GM12892 (cell line): ENCODE data around the gene NAV2.

Experiments
- POLR2A ChIP-seq: IDR thresholded peaks from 2 replicates; pipeline ENCODE4 v1.6.1; 2011; ENCODE audit warnings: low read depth, low read length, control low read depth
- POLR2AphosphoS5 ChIP-seq: IDR thresholded peaks from 2 replicates; pipeline ENCODE4 v1.6.1; 2011; ENCODE audit warnings: low read depth, low read length, control low read depth

DNA sequence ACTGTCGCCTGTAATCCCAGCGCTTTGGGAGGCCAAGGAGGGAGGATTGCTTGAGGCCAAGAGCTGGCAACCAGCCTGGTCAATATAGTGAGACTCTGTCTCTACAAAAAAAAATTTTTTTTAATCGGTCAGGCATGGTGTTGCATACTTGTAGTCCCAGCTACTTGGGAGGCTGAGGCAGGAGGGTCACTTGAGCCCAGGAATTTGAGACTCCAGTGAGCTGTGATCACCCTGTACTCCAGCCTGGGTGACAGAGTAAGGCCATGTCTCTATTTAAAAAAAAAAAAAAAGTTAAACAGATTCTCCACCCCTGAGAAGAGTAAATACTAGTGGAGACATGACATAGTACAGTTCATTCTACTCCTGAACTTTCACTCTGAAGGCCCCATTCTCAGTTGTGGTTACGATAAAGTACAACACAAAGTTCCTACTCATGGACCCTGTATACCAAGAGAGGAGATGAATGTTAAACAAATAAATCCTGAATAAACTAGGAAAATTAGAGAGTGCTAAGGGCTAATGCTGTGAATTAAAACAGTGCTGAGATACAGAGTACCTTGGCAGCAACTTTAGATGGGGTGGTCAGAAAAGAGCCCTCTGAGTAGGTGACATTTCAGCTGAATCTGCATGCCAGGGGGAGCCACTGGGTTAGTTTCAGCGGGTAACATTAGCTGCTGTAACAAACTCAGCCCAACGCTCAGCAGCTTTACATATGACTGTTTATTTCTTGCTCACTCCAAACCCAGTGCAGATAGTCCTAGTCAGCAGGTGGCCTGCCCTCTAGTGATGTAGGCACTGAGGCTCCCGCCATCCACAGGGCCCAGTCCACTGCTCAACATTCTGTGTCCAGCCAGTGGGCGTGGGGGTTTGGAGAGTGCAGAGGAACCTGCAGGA is 372.5 kb downstream of the NAV2 start:
- no peak for TF ChIP-seq POLR2A
- no peak for TF ChIP-seq POLR2AphosphoS5
